Panc1 (cell line): ENCODE data around the gene SUSD2.
"Not testable (repeated sequence)": the region's sequence is repeated elsewhere in the genome, so short reads cannot be mapped to it uniquely, and the experiment has no call there.

ENCODE experiments used
- CTCF ChIP-seq: fragments of 450-650 bp; IDR thresholded peaks from 2 replicates; pipeline ENCODE4 v1.5.1; 2017; ENCODE audit warnings: mild to moderate bottlenecking
- POLR2AphosphoS5 ChIP-seq: IDR thresholded peaks from 2 replicates; pipeline ENCODE4 v1.6.1; 2012; ENCODE audit warnings: mild to moderate bottlenecking, low read depth, low read length, moderate library complexity

GRCh38 chr22:24206460-24207263 lies 25.4 kb downstream of the SUSD2 start:
- TF ChIP-seq POLR2AphosphoS5: 0 out of 2 replicates have a peak, but pooled peaks have one; percentile 22
- TF ChIP-seq CTCF: not testable (repeated sequence)
